ENCODE results near the gene MAP3K12.
"Not testable (repeated sequence)": the region's sequence is repeated elsewhere in the genome, so short reads cannot be mapped to it uniquely, and the experiment has no call there.

MAP3K12 gene

GRCh38 chr12:53499266-53500141 lies at the start of gene MAP3K12:
TSS of gene MAP3K12 (minus strand) at chr12:53499458. CDS start at chr12:53487391, 12,067 bp downstream.
- DNase-seq (ENCODE audit: low read depth in 2 of 2) = peak; percentile 44 to 56

DNA sequence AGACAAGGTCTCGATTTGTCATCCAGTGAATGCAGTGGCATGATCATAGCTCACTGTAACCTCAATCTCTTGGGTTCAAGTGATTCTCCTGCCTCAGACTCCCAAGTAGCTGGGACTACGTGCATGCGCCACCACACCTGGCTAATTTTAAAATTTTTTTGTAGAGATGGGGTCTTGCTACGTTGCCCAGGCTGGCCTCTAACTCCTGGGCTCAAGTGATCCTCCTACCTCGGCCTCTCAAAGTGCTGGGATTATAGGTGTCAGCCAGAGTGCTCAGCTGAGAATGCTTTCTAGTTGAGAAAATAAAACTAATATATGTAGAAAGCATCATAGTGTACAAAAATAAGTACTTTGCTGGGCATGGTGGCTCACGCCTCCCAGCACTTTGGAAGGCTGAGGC lies 49.1 kb upstream of the MAP3K12 start:
- DNase-seq (ENCODE audit: low read depth in 2 of 2) = not testable (repeated sequence)

DNA sequence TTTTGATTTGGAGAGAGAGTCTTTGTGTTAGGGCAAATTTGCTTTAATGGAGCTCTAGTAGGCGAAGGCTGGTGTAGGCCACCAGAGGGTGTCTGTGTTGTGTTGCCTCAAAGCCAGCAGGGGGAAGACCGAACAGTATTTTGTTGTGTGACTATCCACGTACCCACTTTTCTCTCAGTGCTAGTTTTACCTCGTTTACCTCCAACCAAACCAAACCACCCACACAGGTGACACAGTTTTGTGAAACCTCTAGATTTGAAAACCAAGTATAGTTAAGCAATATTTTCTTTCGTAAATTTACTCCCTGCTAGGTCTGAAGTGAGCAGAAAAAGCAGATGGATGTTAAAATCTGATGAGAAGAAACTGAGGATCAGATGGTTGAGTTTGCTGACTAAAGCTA lies 44.3 kb upstream of the MAP3K12 start:
- DNase-seq (ENCODE audit: low read depth in 2 of 2) = peak; percentile 20 to 23

DNA sequence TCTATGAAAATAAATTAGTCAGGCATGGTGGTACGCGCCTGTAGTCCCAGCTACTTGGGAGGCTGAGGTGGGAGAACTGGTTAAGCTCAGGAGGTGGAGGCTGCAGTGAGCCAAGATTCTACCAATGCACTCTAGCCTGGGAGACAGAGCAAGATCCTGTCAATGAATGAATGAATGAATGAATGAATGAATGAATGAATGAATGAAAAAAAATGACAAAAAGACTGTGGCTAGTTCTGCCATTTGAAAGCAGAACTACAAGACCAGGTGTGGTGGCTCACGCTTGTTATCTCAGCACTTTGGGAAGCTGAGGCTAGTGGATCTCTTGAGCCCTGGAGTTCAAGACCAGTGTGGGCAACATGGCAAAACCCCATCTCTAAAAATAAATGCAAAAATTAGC lies 40.3 kb upstream of the MAP3K12 start:
- no peak for DNase-seq (ENCODE audit: low read depth in 2 of 2)

DNA sequence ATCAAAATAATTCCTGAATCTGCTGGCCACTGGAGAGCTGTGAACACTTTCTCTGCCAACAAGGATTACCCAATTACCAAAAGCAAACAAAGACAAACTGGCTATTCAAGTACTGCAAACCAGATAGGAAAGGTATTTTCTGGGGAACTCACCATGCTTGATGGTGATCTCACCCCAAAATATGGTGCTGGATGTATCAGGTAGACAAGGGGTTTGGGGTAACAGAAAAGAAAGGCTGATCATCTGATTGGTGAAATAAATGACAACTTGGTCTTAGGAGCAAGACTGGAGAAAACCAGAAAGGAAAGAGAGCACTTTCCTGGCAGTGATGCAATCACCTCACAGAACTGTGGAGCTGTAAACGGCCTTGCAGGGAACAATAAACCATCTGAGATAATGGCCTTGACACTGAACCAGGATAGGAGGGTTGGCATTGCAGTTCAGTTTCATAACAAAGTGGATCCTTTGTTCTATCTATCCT lies 39.0 kb upstream of the MAP3K12 start:
- DNase-seq (ENCODE audit: low read depth in 2 of 2) = no peak

- no peak for DNase-seq (ENCODE audit: low read depth in 2 of 2)
These were observed 37.7 kb upstream of the MAP3K12 start for GRCh38 chr12:53536962-53537361.

DNA sequence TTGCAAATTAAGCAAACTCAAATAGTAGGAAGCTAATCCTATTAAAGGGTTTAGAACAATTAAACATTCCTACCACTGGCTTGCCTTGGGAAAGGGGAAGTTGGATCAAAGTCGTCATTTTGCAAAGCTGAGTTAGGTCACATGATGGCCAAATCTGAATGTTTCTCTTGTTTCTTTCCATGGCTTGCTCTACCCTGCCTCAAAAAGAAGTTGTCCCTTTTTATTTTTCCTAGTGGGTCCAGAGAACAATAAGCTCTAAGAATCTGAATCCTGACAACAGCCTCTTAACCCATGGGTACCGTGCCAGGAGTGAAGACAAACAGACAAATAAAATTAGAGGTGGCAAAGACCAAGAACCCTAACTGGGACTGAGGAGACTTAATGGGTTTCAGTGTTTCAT lies 34.2 kb upstream of the MAP3K12 start:
- no peak for DNase-seq (ENCODE audit: low read depth in 2 of 2)

- DNase-seq (ENCODE audit: low read depth in 2 of 2) = no peak
These were observed 33.5 kb upstream of the MAP3K12 start for GRCh38 chr12:53532524-53533445.

GRCh38 chr12:53532021-53532420 lies 32.8 kb upstream of the MAP3K12 start:
- DNase-seq (ENCODE audit: low read depth in 2 of 2) = no peak

- DNase-seq (ENCODE audit: low read depth in 2 of 2) = no peak
These were observed 31.7 kb upstream of the MAP3K12 start for GRCh38 chr12:53530920-53531319.

GRCh38 chr12:53530061-53530460 lies 30.8 kb upstream of the MAP3K12 start:
- DNase-seq (ENCODE audit: low read depth in 2 of 2) = no peak

- no peak for DNase-seq (ENCODE audit: low read depth in 2 of 2)
These were observed 25.2 kb upstream of the MAP3K12 start for GRCh38 chr12:53524476-53524875.

GRCh38 chr12:53523131-53523530 lies 23.9 kb upstream of the MAP3K12 start:
- no peak for DNase-seq (ENCODE audit: low read depth in 2 of 2)

DNA sequence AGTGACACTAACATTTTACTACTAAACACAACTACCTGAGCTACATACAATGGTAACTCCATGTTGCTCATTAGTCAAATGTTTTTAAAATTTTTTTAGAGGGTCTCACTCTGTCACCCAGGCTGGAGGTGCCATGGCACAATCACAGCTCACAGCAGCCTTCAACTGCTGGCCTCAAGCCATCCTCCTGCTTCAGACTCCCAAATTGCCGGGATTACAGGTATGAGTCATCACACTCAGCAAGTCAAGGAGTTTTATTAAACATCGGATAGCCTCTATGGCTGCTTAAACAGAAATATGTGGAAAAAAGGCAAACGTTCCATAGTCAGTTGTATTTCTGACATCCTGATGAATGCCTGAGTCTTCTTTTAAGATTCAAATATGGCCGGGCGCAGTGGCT lies 19.1 kb upstream of the MAP3K12 start:
- DNase-seq (ENCODE audit: low read depth in 2 of 2) = no peak

GRCh38 chr12:53516758-53517455 lies 17.6 kb upstream of the MAP3K12 start:
- no peak for DNase-seq (ENCODE audit: low read depth in 2 of 2)

- no peak for DNase-seq (ENCODE audit: low read depth in 2 of 2)
These were observed 16.0 kb upstream of the MAP3K12 start for GRCh38 chr12:53515291-53515680.

GRCh38 chr12:53514628-53515290 lies 15.5 kb upstream of the MAP3K12 start:
- no peak for DNase-seq (ENCODE audit: low read depth in 2 of 2)

GRCh38 chr12:53513712-53514410 lies 14.6 kb upstream of the MAP3K12 start:
- no peak for DNase-seq (ENCODE audit: low read depth in 2 of 2)

- DNase-seq (ENCODE audit: low read depth in 2 of 2) = no peak
These were observed 11.0 kb upstream of the MAP3K12 start for GRCh38 chr12:53510181-53510812.

GRCh38 chr12:53508534-53509170 lies 9.4 kb upstream of the MAP3K12 start:
- DNase-seq (ENCODE audit: low read depth in 2 of 2) = peak; percentile 73 to 83
